ENCODE results near the gene KCNK13. TPM values are rescaled to one million over a fixed set of nuclear protein-coding genes. Genes with fewer than 3 reads are reported as not detected.
"Not testable (repeated sequence)": the region's sequence is repeated elsewhere in the genome, so short reads cannot be mapped to it uniquely, and the experiment has no call there.

Gene KCNK13
- total RNA-seq, 1 donor from 2014 or later, result 3.2 TPM

GRCh38 chr14:90193925-90194324 is 132.1 kb downstream of the KCNK13 start:
- H3K27me3 Mint-ChIP-seq, result peaks cover 33% of the 10 kb centered on the region
- H3K9me3 Mint-ChIP-seq, result no peaks in the 10 kb centered on the region
- no peaks in the 10 kb centered on the region for H3K36me3 Mint-ChIP-seq
- DNase-seq (ENCODE audit: extremely low spot score, unreplicated experiment), result no peak
- no peak overlapping the region for H3K4me3 Mint-ChIP-seq
- no peaks in the 10 kb centered on the region for H3K4me1 Mint-ChIP-seq (ENCODE audit: unreplicated experiment)
- H3K27ac Mint-ChIP-seq, result no peak overlapping the region
- peak; percentile 58 for TF ChIP-seq CTCF (conservative IDR thresholded peaks at IDR 0.05)

GRCh38 chr14:90194706-90195105 is 132.9 kb downstream of the KCNK13 start:
- Mint-ChIP-seq H3K4me3 (no peak overlapping the region), H3K9me3 (no peaks in the 10 kb centered on the region), H3K36me3 (no peaks in the 10 kb centered on the region), H3K27me3 (peaks cover 33% of the 10 kb centered on the region), H3K27ac (no peak overlapping the region), H3K4me1 (ENCODE audit: unreplicated experiment) (no peaks in the 10 kb centered on the region)
- TF ChIP-seq CTCF (conservative IDR thresholded peaks at IDR 0.05), result no peak
- DNase-seq (ENCODE audit: extremely low spot score, unreplicated experiment), result no peak

GRCh38 chr14:90198541-90199060 is 136.8 kb downstream of the KCNK13 start:
- Mint-ChIP-seq H3K27ac (no peak overlapping the region), H3K9me3 (no peaks in the 10 kb centered on the region), H3K36me3 (no peaks in the 10 kb centered on the region), H3K4me1 (ENCODE audit: unreplicated experiment) (no peaks in the 10 kb centered on the region), H3K27me3 (peaks cover 29% of the 10 kb centered on the region), H3K4me3 (no peak overlapping the region)
- no peak for DNase-seq (ENCODE audit: extremely low spot score, unreplicated experiment)
- TF ChIP-seq CTCF (conservative IDR thresholded peaks at IDR 0.05), result no peak

- peaks cover 14% of the 10 kb centered on the region for H3K27me3 Mint-ChIP-seq
- not testable (repeated sequence) for H3K36me3 Mint-ChIP-seq; DNase-seq (ENCODE audit: extremely low spot score, unreplicated experiment); H3K4me3 Mint-ChIP-seq; H3K4me1 Mint-ChIP-seq (ENCODE audit: unreplicated experiment); H3K9me3 Mint-ChIP-seq; H3K27ac Mint-ChIP-seq
Measured at GRCh38 chr14:90200546-90200945, 138.8 kb downstream of the KCNK13 start.

- DNase-seq (ENCODE audit: extremely low spot score, unreplicated experiment), result no peak
- Mint-ChIP-seq H3K4me1 (ENCODE audit: unreplicated experiment) (no peaks in the 10 kb centered on the region), H3K4me3 (no peak overlapping the region), H3K9me3 (no peaks in the 10 kb centered on the region), H3K36me3 (no peaks in the 10 kb centered on the region), H3K27ac (no peak overlapping the region), H3K27me3 (peaks cover 9% of the 10 kb centered on the region)
- TF ChIP-seq CTCF (conservative IDR thresholded peaks at IDR 0.05), result no peak
Measured at GRCh38 chr14:90201344-90201743, 139.6 kb downstream of the KCNK13 start.

GRCh38 chr14:90204516-90204915 is 142.7 kb downstream of the KCNK13 start:
- no peak for TF ChIP-seq CTCF (conservative IDR thresholded peaks at IDR 0.05)
- DNase-seq (ENCODE audit: extremely low spot score, unreplicated experiment), result no peak
- H3K4me1 Mint-ChIP-seq (ENCODE audit: unreplicated experiment), result no peaks in the 10 kb centered on the region
- H3K27ac Mint-ChIP-seq, result no peak overlapping the region
- H3K27me3 Mint-ChIP-seq, result no peaks in the 10 kb centered on the region
- H3K4me3 Mint-ChIP-seq, result no peak overlapping the region
- no peaks in the 10 kb centered on the region for H3K36me3 Mint-ChIP-seq
- no peaks in the 10 kb centered on the region for H3K9me3 Mint-ChIP-seq

Data from type B pancreatic cell (in vitro differentiated cells).